Measurements from ENCODE around the gene ZIK1. TPM values are rescaled to one million over a fixed set of nuclear protein-coding genes. Genes with fewer than 3 reads are reported as not detected.

The ZIK1 gene
- total RNA-seq, 2 donors from 2014 or later: 0.78 to 3.3 TPM

GRCh38 chr19:57557659-57558058 lies 26.3 kb upstream of the ZIK1 start:
- H3K4me3 ChIP-seq: no peak overlapping the region
- intact Hi-C loops (cut with DNase I): no loop called here
- H3K4me1 ChIP-seq: peaks cover 19% of the 10 kb centered on the region
- H3K36me3 ChIP-seq (replicated peaks in 1 of 2; ENCODE audit: insufficient read depth in 1 of 2, low read depth in 2 of 2): peaks cover 0 to 10% of the 10 kb centered on the region in 2 donors
- DNase-seq: no peak
- TF ChIP-seq, protein P1, sequence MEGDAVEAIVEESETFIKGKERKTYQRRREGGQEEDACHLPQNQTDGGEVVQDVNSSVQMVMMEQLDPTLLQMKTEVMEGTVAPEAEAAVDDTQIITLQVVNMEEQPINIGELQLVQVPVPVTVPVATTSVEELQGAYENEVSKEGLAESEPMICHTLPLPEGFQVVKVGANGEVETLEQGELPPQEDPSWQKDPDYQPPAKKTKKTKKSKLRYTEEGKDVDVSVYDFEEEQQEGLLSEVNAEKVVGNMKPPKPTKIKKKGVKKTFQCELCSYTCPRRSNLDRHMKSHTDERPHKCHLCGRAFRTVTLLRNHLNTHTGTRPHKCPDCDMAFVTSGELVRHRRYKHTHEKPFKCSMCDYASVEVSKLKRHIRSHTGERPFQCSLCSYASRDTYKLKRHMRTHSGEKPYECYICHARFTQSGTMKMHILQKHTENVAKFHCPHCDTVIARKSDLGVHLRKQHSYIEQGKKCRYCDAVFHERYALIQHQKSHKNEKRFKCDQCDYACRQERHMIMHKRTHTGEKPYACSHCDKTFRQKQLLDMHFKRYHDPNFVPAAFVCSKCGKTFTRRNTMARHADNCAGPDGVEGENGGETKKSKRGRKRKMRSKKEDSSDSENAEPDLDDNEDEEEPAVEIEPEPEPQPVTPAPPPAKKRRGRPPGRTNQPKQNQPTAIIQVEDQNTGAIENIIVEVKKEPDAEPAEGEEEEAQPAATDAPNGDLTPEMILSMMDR (IDR thresholded peaks at IDR 0.05): no peak
- no peak for TF ChIP-seq POLR2A (IDR thresholded peaks at IDR 0.05)
- WGBS, 2 donors: 58 to 72% methylated on average over 4 to 5 of the region's 5 CpGs
- no peak for ATAC-seq
- H3K27ac ChIP-seq: no peak overlapping the region
- peaks cover 0 to 26% (median 0%) of the 10 kb centered on the region in 3 donors for H3K9me3 ChIP-seq
- H3K27me3 ChIP-seq: no peaks in the 10 kb centered on the region

- Histone ChIP-seq H3K27ac (no peak overlapping the region), H3K9me3 (peaks cover 0 to 20% (median 0%) of the 10 kb centered on the region in 3 donors), H3K4me3 (peak overlapping the region in 1 of 2 donors; percentile 84), H3K4me1 (peaks cover 19% of the 10 kb centered on the region), H3K36me3 (replicated peaks in 1 of 2; ENCODE audit: insufficient read depth in 1 of 2, low read depth in 2 of 2) (peaks cover 0 to 10% of the 10 kb centered on the region in 2 donors), H3K27me3 (no peaks in the 10 kb centered on the region)
- DNase-seq (no peak), ATAC-seq (no peak)
- no peak for TF ChIP-seq POLR2A (IDR thresholded peaks at IDR 0.05)
- TF ChIP-seq, protein P1 (IDR thresholded peaks at IDR 0.05): no peak
- 26 to 31% methylated on average over 6 of the region's 6 CpGs for WGBS, 2 donors
- intact Hi-C loops (cut with DNase I): no loop called here
Observed at GRCh38 chr19:57558525-57558924, 25.4 kb upstream of the ZIK1 start.

GRCh38 chr19:57559008-57559403 lies 24.9 kb upstream of the ZIK1 start:
- peaks cover 0 to 16% (median 0%) of the 10 kb centered on the region in 3 donors for H3K9me3 ChIP-seq
- WGBS, 2 donors: 0 to 1% methylated on average over 12 to 22 of the region's 22 CpGs

DNA sequence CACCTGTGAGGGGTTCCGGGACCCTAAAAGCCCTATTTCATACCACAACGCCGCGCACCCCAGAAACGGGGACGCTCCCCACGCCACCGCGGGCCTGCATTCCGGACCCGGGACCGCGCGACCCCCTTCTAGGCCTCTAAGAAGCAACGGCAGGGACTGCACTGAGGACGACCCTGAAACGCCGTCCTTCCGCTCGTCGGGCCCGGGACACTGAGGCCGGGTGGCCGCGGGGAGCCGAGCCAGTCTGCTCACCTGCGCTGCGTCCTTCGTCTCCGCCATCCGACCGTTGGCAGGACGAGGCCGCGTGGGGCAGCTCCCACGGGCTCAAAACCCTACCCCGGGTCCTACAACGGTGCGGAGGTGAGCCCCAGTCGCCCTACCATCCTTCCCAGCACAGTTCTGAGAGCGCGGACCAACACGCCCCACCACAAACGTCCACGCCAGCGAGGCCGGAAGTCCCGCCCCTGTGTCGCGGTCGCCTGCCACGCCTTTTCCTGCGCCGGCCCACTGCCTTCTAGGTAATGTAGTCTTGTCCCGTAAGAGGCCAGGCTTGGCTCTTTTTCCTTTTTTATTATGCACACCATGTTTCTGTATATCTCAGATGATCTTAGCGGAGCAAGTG lies 24.4 kb upstream of the ZIK1 start, which contains the start of gene ZNF550:
TSS of gene ZNF550 (minus strand) at position 460 of the 622 bp plus-strand sequence. CDS start at position 279, 181 bp downstream.
- DNase-seq: peak; percentile 89 to 93 (median 91)
- intact Hi-C loops (cut with DNase I): no loop called here
- TF ChIP-seq POLR2A (IDR thresholded peaks at IDR 0.05): peak; percentile 24 to 70 (median 60)
- TF ChIP-seq, protein P1 (IDR thresholded peaks at IDR 0.05): no peak
- H3K9me3 ChIP-seq: peaks cover 0 to 19% (median 0%) of the 10 kb centered on the region in 3 donors
- peaks cover 0 to 3% of the 10 kb centered on the region in 2 donors for H3K36me3 ChIP-seq (replicated peaks in 1 of 2; ENCODE audit: insufficient read depth in 1 of 2, low read depth in 2 of 2)
- peak within 1 kb of the TSS in 3 of 4 donors; percentile 39 to 64 (median 58) for H3K27ac ChIP-seq
- ATAC-seq: peak; percentile 99
- peak within 1 kb of the TSS; percentile 37 to 84 for H3K4me3 ChIP-seq
- WGBS, 2 donors: 0 to 1% methylated on average over 27 to 56 of the region's 56 CpGs
- H3K27me3 ChIP-seq: no peaks in the 10 kb centered on the region
- peaks cover 19% of the 10 kb centered on the region for H3K4me1 ChIP-seq

More at GRCh38 chr19:57559008-57559403, 24.9 kb upstream of the ZIK1 start:
- TF ChIP-seq, protein P1 (IDR thresholded peaks at IDR 0.05): no peak
- no peak for TF ChIP-seq POLR2A (IDR thresholded peaks at IDR 0.05)
- H3K4me3 ChIP-seq: peak overlapping the region; percentile 37 to 84
- H3K36me3 ChIP-seq (replicated peaks in 1 of 2; ENCODE audit: insufficient read depth in 1 of 2, low read depth in 2 of 2): peaks cover 0 to 8% of the 10 kb centered on the region in 2 donors
- H3K27me3 ChIP-seq: no peaks in the 10 kb centered on the region
- H3K27ac ChIP-seq: peak overlapping the region in 3 of 4 donors; percentile 39 to 64 (median 58)
- ATAC-seq: no peak
- peaks cover 19% of the 10 kb centered on the region for H3K4me1 ChIP-seq
- intact Hi-C loops (cut with DNase I): no loop called here
- peak in 2 of 4 donors; percentile 11 to 13 for DNase-seq
